Effector CD4-positive, alpha-beta T cell (primary cell): ENCODE results near the gene OTUD3.
"Not testable (repeated sequence)": the region's sequence is repeated elsewhere in the genome, so short reads cannot be mapped to it uniquely, and the experiment has no call there.

Source experiments
- DNase-seq: peaks from one replicate; pipeline ENCODE4 v3.0.0-alpha.2; 2020

OTUD3 gene

DNA sequence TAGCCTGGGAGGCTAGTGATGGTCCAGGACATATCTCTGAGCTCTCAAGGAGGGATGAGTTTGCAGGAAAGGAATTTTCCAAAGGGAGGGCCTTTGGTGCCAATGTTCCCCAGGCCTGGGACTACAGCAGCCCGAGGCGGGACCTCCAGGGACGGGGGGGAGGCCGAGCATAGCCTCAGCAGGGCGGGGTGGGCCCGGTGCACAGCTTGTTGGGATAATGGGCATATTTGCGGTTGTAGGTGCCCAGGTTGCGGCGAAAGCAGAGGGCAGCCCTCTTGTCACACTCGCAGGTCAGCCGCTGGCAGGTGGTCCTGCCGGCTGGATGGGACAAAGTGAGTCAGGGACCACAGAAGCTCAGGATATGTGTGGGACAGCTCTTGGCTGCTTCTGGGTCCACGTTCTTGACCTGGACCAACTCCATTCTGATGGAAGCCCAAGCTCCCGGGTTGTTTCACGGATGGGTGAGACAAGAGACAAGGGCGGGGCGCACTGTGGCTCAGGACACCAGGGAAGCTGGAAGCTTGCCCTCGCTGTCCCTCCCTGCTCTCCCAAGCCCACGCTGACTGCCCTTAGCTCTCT lies 38.0 kb downstream of the OTUD3 start:
- DNase-seq, result no peak

DNA sequence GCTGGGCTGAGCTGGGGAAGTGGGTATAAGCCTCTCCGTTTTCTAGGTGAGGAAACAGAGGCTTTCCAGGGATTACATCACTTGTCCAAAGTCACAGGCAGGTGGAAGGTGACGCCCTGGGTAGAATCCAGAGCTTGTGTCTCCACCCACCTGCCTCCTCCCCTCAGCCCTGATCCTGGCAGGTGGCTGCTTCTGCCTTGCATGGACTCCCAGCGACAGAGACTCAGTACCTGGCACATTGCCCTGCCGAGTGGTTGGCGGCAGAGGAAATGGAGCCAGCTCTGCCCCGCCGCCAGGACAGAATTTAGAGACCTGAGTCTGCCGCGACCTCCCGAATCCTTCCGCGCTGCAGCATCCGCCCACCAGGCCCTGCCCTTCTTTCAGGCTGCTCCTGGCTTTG lies 39.1 kb downstream of the OTUD3 start:
- DNase-seq, result no peak

DNA sequence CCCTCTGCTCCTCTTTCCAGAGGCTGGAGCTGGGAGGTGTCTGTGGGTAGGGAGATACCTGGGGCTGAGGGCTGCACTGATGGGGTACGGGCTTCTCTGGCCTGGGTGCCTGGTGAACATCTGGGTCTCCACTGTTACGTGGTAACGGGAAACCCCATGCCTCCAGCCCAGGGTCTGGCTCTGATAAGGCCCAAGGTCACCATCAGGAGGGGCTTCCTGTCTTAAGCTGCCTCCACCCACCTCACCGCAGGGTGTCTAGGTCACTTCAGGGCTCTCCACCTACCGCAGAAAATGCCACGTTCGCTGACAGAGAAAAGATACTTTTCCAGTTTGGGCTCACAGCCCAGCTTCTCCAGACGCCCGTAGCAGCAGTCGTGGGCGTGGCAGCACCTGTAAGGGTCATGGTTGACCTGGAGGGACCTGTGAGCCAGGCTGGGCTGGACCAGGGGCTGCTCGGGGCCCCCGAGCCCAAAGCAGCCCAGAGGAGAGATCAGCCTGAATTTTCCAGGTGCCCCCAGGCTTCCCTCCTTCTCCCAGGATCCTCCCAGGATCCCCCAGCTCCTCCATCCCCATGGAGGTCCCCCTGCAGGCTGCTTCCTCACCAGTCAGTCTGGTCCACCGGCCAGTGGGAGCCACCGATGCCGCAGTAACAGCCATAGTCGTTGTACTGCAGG lies 40.0 kb downstream of the OTUD3 start:
- DNase-seq, result no peak

DNA sequence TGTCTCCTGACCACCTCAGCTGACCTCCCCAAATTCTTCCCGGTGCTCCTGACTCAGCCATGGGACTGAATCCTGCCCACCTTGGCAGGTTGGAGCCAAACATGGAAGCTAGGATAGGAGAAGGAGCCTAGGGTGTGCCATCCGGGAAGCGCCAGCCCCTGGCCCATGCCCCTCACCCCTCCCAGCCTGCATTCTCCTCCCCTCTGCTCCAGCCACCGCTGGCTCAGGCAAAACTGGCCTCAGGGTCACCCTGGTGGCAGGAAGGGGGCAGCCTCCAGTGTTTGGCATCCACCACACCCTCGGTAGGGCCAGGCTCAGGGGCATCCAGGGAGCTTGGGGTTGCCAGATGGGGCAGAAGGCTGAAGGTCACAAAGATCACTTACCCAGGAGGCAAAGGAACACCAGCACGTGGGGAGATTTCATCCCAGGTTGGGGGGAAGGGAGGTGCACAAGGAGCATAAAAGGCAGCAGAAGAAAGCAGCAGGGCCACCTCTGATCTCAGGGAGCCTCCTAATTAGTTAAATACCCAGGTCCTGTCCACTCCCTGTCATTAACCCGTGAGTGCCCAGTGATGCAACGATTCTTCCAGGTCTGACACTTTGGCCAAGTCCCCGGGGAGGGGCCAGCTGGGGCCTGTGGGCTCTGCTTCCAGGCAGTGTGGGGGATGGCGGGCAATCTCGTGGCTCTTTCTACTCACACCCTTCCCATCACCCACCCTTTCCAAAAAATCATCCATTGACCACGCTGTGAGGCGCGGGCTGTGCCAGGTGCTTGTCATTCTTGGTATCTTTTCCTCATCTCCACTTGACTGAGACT lies 41.1 kb downstream of the OTUD3 start, which contains the start of gene PLA2G2E:
Gene PLA2G2E, minus strand, starts transcription at position 481 of the 816 bp plus-strand sequence. Its CDS starts 58 bp downstream, at position 423.
- DNase-seq, result no peak

DNA sequence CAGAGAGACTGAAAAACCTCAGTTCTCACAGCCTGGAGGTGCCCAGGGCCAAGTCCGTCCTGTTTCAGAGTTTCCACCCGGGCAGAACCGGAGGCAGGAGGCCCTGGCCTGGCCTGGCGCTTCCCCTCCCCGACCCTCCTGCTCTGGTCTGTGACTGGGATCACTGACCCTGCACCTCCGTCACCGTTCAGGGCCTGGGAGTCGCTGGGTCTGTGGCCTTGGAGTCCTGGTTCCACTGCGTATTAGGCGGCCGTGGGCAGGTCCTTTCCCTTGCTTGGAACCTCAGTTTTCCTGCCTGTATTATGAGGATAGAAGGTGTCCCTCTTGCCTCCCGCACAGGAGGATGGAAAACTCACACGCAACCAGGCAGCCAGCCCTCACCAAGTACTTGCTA lies 41.8 kb downstream of the OTUD3 start:
- no peak for DNase-seq

DNA sequence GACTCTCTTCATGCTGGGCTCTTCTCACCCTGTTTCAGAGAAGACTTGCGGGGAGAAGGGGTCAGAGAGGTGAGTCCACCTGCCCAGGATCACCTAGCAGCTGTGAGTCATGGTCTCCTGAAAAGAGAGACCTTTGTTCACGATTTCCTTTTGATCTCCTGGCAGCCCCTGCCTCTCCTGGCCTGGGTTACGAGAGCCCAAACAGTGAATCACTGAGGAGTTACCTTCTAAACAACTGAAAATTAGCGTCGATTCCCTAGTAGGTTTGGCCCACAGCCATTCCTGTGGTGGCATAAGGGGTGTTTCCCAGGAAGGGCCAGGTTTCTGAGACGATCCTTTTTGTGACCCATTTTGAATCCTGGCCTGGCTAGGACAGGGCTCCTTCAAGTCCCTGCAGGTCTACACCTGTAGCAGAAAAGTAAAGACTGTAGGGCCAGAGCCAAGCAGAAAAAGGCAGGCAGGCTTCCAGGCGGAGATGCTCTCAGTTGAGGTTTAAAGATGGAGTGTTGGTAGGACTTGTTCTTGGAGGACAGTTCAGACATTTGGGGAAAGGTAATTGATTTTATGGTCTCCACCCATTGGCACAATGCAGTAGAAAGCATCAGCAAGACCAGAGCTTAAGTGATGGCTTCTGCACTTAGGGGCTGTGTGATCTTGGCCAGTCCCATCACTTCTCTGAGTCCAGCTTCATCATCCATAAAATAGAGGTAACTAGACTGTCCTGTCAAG lies 43.3 kb downstream of the OTUD3 start:
- no peak for DNase-seq

DNA sequence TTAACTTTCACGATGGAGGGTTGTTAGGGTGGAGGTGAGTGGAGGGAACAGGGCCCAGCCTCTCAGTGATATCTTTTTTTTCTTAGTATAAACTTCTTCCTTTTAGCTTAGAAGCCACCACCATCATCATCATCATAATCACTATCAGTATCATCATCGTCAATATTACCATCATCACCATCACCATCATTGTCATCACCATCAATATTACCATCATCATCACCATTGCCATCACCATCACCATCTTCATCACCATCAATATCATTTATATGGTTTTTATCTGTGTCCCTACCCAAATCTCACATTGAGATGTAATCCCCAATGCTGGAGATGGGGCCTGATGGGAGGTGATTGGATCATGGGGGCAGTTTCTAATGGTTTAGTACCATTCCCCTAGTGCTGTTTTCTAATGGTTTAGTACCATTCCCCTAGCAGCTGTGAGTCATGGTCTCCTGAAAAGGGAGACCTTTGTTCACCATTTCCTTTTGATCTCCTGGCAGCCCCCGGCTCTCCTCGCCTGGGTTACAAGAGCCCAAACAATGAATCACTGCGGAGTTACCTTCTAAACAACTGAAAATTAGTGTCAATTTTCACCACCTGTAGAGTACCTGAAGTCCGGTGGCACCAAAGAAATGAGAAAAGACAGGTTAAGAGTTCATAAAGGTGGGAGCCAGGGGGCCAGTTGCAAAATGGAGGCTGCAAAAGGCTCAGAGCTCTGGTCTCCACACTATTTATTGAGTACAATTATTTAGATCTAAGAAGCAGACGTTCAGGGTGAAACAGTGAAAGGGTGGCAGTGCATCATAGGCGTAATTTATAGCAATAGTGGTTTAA lies 44.3 kb downstream of the OTUD3 start:
- no peak for DNase-seq

DNA sequence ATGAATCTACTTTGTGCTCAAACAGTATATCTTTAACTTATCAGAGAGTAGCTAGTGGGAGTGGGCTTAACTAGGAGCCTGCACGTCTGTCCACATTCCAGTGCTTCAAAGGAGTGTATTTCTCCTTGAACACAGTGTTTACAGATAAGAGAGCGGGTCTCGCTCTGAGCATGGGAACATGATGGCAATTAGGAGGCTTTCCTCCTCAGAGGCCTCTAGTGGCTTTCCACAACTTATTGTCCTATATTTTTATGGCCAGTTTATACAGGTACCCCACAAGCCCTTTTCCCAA lies 44.9 kb downstream of the OTUD3 start:
- not testable (repeated sequence) for DNase-seq

DNA sequence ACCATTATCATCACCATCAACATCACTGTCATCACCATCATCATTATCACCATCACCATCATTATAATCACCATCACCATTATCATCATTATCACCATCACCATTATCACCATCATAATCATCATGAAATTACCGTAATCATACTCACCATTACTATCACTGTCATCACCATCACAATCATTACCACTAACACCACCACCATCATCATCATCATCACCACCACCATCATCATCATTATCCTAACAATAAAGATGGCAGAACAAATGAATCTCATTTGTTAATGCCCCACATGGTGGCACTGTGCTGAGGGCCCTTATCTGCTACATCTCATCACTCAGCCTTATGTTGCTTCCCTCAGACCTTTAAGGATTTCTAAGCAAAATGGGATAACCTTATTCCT lies 50.7 kb downstream of the OTUD3 start:
- DNase-seq, result no peak

DNA sequence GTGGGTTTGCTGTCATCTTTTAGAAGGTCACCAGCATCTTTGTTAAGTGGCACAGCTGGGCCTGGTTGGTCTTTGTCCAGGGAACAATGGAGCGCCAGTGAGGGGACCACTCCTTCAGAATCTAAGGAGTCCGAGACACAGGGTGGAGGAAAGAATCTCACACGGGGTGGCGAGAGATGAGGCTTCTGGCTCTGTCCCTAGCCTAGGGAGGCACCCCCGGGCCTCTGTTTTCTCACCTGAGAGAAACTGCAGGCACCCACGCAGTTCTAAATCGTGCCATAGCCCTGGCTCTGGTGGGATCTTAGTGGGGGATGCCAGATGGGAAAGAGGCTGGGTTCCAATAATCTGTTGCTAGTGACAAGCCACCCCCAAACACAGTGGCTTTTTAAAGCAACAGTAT lies 52.1 kb downstream of the OTUD3 start:
- no peak for DNase-seq

DNA sequence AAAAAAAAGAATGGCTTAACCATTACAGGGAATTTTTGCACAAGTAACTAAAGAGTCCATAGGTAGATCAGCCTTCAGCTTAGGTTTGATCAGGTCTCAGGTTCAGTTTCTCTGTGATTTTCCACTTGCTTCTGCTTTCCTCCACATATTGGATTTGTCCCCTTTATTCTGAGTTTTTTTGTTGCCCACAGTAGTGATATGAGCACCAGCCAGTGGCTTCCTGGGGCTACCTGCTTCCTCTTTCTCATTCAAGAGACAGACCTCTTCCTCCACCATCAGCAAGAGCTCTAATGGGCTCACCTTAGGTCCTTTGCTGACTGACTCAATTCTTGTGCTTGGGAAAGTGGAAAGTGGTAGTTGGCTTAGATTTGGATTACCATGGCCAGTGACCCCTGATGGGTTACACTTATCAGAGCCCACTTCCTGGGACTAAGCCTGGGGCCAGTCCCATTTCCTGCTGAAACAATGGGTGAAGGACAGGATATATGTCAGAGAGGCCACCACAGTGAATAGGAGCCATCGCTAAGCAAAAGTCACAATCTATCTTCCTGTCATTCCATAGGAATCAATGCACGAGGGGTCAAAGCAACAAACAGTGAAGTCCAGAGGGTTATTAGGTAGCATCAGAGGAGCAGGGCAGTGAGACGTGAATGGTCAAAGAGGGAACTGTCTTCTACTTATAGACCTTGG lies 54.0 kb downstream of the OTUD3 start:
- DNase-seq, result no peak

DNA sequence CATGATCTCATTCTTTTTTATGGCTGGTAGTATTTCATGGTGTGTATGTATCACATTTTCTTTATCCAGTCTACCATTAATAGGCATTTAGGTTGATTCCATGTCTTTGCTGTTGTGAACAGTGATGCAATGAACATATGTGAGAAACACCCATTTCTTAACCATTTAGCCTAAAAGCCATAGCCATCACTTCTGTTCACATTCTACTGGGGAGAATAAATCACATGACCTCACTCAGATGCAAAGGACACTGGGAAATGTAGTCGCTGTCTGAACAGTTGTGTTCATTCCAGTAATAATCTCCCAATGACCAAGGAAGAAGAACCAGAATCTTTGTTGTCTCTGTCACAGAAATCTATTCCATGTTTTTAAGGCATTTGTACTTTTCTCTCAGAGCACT lies 56.3 kb downstream of the OTUD3 start:
- no peak for DNase-seq

DNA sequence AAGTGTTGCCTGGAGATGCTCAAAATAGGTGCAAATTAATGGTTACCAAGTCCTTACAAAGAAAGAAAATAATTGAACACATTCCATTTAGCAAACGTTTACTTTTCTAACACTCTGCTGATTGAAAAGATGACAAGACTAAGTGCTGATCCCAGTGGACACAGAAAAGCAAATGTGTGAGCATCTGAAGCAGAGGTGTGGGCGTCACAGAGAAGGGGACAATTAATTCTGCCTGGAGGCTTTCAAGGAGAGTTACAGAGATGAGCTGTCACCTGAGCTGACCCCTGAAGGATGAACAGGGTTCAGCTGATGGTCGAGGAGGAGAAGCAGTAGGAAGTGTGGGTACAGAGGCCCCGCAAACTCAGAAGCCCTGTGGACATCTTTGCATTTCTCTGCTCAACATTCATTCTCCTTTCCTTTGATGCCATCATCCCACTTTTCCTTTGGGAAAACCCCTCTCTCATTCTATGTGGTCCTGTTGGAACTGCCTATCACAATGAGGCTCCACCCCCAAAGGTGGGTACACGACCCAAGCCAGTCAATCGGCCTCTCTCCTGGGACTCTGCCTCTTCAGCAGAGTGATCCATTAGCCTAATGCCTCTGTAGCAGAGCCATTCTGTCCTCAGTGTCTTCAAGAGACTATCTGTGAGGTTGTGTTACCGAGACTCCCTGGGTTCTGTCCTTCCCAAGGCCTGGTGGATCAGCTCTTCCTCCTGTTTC lies 58.5 kb downstream of the OTUD3 start:
- DNase-seq, result no peak

DNA sequence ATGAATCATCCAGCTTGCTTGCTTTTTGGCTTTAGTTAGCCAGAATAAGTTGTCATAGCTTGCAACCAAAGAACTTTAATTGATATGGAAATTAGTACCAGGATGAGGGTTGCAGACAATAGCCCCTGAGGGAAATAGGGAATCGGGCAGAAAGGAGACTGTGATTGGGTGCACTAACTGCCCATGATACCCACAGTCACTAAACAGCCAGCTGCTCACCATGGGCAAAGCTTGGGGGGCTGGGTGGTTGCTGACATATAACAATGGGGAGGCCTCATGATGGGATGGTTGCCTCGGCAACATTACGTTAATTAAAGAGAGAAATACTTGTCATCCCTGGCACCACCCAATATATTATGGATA lies 59.0 kb downstream of the OTUD3 start:
- DNase-seq, result no peak

DNA sequence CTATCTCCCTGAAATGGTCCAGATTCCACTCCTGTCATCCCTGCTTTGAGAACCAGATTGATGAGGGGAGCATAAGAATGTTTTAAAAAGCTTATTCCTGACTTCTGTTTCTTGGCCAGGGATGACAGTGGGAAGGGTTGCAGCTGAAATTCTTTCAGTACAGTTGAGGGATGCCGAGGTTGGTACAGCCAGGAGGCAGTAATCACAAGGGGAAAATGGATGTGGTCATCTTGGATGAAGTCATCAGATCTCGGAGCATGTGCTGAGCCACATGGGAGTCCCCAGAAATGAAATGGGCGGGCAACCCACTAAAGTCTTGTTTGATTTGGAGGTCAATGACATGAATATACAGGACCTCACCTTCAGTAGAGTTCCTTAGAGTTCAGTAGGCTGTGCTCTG lies 59.9 kb downstream of the OTUD3 start:
- DNase-seq, result no peak

DNA sequence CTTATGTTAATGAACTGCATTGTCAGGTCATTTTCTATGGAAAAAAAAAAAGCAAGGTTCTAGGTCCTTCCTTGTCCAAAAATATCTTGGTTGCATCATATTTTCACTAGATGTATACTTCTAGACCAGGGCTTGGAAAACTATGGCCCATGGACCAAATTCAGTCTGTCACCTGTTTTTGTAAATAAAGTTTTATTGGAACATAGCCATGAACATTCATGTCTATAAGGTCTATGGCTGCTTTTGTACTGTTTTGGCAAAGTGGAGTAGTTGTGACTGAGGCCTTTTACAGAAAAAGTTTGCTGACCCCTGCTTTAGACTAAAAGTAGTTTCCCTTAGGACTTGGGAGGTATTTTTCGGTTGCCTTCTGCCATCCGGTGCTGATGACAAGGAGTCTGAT lies 60.5 kb downstream of the OTUD3 start:
- no peak for DNase-seq

DNA sequence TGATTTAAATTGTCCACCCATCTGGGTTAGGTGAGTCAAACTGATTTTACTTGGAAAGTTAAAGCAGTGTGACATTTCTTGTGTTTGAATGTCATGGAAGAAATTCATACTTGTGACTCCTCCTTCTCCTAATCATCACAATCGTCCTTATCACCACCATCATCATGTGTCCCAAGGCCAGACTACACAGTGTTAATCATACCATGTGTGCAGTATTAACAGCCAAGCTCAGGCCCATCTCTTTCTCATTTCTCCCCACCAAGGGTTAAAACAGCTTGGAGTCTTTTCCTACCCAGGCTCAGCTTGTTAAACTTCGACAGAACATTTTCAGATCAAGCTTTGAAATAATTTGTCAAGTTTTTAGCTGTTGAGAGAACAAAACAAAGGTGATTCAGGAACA lies 63.7 kb downstream of the OTUD3 start:
- DNase-seq, result no peak

DNA sequence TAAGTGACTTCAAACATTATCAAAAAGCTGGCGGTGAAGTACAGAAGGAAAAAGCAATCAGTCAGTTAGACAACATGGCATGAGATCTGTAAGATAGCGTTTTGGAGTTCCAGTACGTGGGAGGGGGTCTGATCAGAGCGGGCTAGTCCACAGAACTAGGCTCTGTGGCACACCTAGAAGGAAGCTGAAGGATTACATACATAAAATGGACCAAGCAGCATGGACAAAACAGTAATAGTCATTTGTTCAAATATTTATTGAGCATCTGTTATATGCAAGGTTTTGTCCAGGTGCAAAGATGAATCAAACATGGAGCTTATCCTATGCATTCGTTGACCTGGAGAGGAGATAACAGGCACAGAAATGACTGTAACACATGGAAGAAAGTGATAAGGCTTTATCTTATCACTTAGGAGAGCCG lies 64.1 kb downstream of the OTUD3 start:
- no peak for DNase-seq

DNA sequence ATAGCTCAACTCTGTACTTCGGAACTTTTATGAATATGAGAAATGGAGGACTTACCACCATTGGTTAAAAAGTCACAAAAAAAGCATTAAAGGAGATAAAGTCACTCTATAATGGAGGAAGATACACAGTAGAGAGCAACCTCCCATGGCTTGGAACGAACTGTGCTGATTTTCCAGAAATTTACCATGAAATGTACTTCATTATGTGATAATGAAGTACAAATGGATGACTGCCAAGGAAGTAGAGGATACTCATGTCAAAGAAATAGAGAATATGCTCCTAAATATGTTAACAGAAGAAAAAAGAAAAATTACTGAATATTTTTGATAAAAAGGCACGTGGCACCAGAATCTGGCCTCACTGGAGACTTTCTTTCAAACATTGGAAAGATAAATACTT lies 64.8 kb downstream of the OTUD3 start:
- no peak for DNase-seq

DNA sequence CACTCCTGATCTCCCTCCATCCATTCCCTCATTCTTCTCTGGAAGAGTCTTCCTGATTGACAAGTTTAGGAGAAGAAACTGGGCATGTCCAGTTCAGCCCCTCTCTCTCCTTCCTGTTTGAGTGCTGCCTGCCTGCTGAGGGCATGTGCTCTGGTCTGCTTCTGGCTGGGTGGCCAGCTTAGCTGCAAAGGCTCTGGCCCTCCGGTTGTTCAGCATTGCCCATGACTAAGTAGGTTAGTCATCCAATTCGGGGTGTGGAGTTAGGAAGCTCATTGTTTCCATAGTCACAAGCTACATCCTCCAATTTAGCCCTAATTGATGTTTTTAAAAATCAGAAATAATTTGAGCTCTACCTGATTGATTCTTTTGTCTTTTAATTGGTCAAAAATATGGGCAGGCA lies 66.8 kb downstream of the OTUD3 start:
- no peak for DNase-seq

DNA sequence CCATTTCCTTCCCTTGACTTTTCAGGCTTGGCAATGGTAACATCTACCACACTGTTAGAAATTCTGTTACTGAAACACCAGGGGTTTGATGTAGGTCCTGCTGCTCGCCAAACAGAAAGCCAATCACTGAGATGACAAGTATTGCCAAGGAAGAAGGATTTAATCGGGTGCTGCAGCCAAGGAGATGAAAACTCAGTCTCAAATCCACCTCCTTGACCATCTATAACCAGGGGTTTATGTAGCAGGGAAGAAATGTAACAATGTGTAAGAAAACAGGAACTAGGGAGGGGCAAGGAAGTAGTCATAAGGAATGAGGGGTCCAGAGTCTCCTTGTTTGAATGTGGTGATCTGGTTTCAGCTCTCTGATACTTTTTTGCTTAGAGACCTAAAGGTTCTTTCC lies 71.9 kb downstream of the OTUD3 start:
- no peak for DNase-seq
